GM10248 (cell line): Measurements from ENCODE around the gene SLC22A23.

Experiments
- CTCF ChIA-PET: fragments of 300-600 bp; sonication (Branson Sonifier 250); formaldehyde crosslinking; extraction: SDS; loops from one replicate; lab custom pipeline; 2021; ENCODE audit warnings: antibody characterized with exemption; lab: Yijun Ruan, JAX
- POLR2A ChIA-PET: fragments of 350-650 bp; sonication (Branson Sonifier 250); formaldehyde crosslinking; extraction: SDS; loops from one replicate; lab custom pipeline; 2020; ENCODE audit warnings: antibody characterized with exemption; lab: Yijun Ruan, JAX
- DNase-seq: peaks from one replicate; pipeline ENCODE4 v3.0.0; 2012; ENCODE audit errors: extremely low spot score
- CTCF ChIP-seq: IDR thresholded peaks from 2 replicates; pipeline ENCODE4 v1.5.1; 2012; ENCODE audit warnings: mild to moderate bottlenecking, low read depth; ENCODE audit errors: extremely low read depth, missing control alignments, control extremely low read depth

Gene SLC22A23

DNA sequence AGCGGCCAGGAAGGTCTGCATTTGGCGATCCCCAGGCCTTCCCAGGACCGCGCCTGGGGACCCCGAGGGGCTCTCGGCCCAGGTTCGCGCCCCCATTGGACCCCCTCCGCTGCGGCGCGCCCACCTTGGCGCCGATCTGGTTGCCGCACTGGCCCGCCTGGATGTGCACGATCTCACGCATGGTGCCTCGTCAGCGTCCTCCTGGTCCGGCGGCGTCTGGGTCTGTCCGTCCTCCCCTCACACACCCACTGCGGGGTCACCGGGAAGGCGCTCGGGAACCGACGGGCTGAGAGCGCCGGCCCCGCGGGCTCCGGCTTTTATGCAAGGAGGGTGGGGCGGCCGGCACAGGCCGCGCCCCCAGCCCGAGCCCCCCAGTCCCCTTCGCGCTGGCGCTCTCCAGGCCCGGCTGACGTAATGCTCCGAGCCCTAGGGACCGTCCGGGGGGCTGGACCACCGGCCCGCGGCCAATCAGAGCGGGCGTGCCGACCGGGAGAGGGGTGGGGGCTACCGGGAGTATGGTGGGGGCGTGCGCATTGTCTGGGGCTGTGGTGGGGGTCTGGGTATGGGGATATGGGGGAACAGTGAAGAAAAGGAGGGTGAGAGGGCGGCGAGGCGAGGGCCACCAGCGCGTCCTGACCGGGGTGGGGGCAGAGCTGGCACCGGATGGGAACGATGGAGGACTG, 229.3 kb downstream of the SLC22A23 start, which contains the start of gene TUBB2B:
TUBB2B (minus strand) TSS at position 291 of the 683 bp plus-strand sequence; CDS start at position 181, 110 bp downstream.
- ChIA-PET POLR2A (no interaction called here), CTCF (interaction anchor here (1.3 kb wide), 1 partner anchor 24 kb away, joined by 8 read pairs; no protein-coding TSS in a partner anchor)
- peak; percentile 80 for DNase-seq
- TF ChIP-seq CTCF = no peak

DNA sequence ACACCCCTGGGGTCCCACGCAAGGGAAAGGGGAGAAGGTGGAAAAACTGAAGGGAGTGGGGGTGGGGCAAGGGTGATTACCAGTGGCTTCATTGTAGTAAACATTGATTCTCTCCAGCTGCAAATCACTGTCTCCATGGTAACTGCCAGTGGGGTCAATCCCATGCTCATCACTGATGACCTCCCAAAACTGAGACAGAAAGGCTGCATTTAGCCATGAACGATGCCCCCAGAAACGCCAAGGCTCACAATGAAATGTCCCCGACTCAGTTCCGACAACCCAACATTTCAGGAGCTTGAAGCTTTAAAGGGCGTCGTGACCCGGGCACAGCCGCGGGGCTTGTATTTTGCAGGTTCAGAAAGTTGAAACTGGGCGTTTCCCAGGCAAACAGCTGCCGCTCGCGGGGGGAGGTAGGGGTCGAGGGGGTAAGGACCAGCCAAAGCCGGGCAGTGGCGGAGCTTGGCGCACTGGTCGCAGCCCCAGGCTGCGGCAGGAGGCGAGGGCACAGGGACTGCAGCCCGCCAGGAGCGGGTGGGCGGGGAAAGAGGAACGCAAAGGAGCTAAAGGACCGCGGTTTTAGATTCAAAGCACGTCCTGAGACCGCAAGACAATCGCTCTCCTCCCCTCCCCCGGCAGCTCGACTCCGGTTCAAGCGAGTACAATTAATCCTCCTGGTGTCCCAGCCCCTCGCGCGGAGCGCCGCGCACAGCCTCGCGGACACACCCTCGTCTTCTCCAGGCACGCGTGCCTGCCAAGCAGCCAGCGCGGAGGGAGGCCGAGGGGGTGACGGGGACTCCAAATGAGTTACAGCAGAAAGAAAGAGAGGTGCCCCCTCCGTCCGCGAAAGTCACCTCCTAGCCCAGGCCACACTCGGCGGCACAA, 230.1 kb downstream of the SLC22A23 start:
- POLR2A ChIA-PET = no interaction called here
- CTCF ChIA-PET = interaction anchor here (1.3 kb wide), 2 partner anchors 16 to 25 kb away, joined by 3 to 8 read pairs; no protein-coding TSS in a partner anchor
- TF ChIP-seq CTCF = no peak
- DNase-seq = peak; percentile 60

GRCh38 chr6:3226042-3226441, 230.8 kb downstream of the SLC22A23 start:
- ChIA-PET POLR2A (no interaction called here), CTCF (interaction anchor here (1.3 kb wide), 2 partner anchors 17 to 25 kb away, joined by 3 to 8 read pairs; no protein-coding TSS in a partner anchor)
- TF ChIP-seq CTCF = no peak
- no peak for DNase-seq

GRCh38 chr6:3222506-3223038, 234.3 kb downstream of the SLC22A23 start:
- CTCF ChIA-PET = interaction anchor here (0.7 to 1.6 kb wide), 6 partner anchors 9 to 24 kb away, joined by 3 to 7 read pairs (median 4); no protein-coding TSS in a partner anchor
- POLR2A ChIA-PET = no interaction called here
- TF ChIP-seq CTCF = no peak
- no peak for DNase-seq

DNA sequence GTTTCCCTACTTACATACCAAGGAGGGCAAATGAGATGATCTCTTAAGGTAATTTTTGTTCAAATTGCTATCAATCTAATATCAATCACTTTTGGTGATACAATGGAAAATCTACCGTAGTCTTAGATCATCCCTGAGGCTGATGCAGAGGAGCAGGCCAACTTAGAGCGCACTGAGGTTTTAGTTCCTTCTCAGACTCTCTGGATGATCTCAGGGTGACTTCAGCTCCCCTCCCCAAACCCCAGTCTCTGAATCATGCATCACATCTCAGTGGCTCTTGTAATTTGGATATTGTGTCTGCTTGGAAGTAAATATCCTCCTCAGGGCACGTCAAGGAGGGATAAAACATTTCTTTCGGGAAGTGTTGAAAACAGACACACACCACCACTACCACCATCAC, 235.3 kb downstream of the SLC22A23 start:
- CTCF ChIA-PET = interaction anchor here (2.2 kb wide), 1 partner anchor 12 kb away, joined by 7 read pairs; no protein-coding TSS in a partner anchor
- no peak for TF ChIP-seq CTCF
- POLR2A ChIA-PET = no interaction called here
- no peak for DNase-seq

- ChIA-PET CTCF (interaction anchor here (0.8 to 2.2 kb wide), 3 partner anchors 10 to 63 kb away, joined by 3 to 7 read pairs (median 3); partner anchors contain the start of gene TUBB2A), POLR2A (no interaction called here)
- no peak for TF ChIP-seq CTCF
- no peak for DNase-seq
These were observed 236.5 kb downstream of the SLC22A23 start for GRCh38 chr6:3220366-3220765.
